Neuronal stem cell (in vitro differentiated cells): ENCODE data around the gene EDEM1.
"Not testable (repeated sequence)": the region's sequence is repeated elsewhere in the genome, so short reads cannot be mapped to it uniquely, and the experiment has no call there.

ENCODE experiments used
- DNase-seq: peaks from one replicate; pipeline ENCODE4 v3.0.0-alpha.2; 2013; ENCODE audit warnings: low spot score
- H2AFZ ChIP-seq: one replicate; pipeline ENCODE4 v1.6.1; 2013; ENCODE audit warnings: mild to moderate bottlenecking, low read length, inconsistent platforms
- H2AK5ac ChIP-seq: 2 replicates; pipeline ENCODE4 v1.6.1; 2013; ENCODE audit warnings: low read depth, mild to moderate bottlenecking, inconsistent platforms, low read length, moderate library complexity, mixed read lengths
- H2BK120ac ChIP-seq: 2 replicates; pipeline ENCODE4 v1.6.1; 2013; ENCODE audit warnings: low read depth, mild to moderate bottlenecking, inconsistent platforms, low read length, moderate library complexity, mixed read lengths
- H2BK12ac ChIP-seq: one replicate; pipeline ENCODE4 v1.6.1; 2013; ENCODE audit warnings: low read length, inconsistent platforms
- H2BK15ac ChIP-seq: 2 replicates; pipeline ENCODE4 v1.6.1; 2013; ENCODE audit warnings: mild to moderate bottlenecking, low read length, inconsistent platforms, mixed read lengths
- H2BK5ac ChIP-seq: one replicate; pipeline ENCODE4 v1.6.1; 2013; ENCODE audit warnings: inconsistent platforms, mild to moderate bottlenecking, low read length, moderate library complexity
- H3K14ac ChIP-seq: one replicate; pipeline ENCODE4 v1.6.1; 2013; ENCODE audit warnings: low read length, inconsistent platforms
- H3K18ac ChIP-seq: 2 replicates; pipeline ENCODE4 v1.6.1; 2013; ENCODE audit warnings: low read length, inconsistent platforms
- H3K23ac ChIP-seq: 2 replicates; pipeline ENCODE4 v1.6.1; 2013; ENCODE audit warnings: low read depth, mild to moderate bottlenecking, mixed read lengths, low read length, inconsistent platforms; ENCODE audit not compliant: poor library complexity
- H3K27ac ChIP-seq: replicated peaks from 3 replicates; pipeline ENCODE4 v1.5.1; 2013; ENCODE audit warnings: low read length, inconsistent platforms
- H3K27me3 ChIP-seq, 3 experiments: 2 replicates each; pipeline ENCODE4 v1.6.1; 2013; ENCODE audit warnings: low read length in 3 of 3, mild to moderate bottlenecking in 2 of 3, inconsistent platforms in 1 of 3, low read depth in 1 of 3, mixed read lengths in 1 of 3, moderate library complexity in 1 of 3; ENCODE audit not compliant: control insufficient read depth in 3 of 3, insufficient read depth in 3 of 3
- H3K36me3 ChIP-seq, 2 donors: replicated peaks in 1 of 2; 2 replicates each; pipeline ENCODE4 v1.6.1; 2013; ENCODE audit warnings: low read length in 2 of 2; ENCODE audit not compliant: control insufficient read depth in 2 of 2, insufficient read depth in 2 of 2
- H3K4ac ChIP-seq: 2 replicates; pipeline ENCODE4 v1.6.1; 2013; ENCODE audit warnings: inconsistent platforms, mild to moderate bottlenecking, low read length, moderate library complexity
- H3K4me1 ChIP-seq, 2 donors: 1 replicate in 1 of 2; 2 replicates in 1 of 2; pipeline ENCODE4 v1.6.1; 2013; ENCODE audit warnings: low read length in 2 of 2, low read depth in 1 of 2; ENCODE audit not compliant: control insufficient read depth in 2 of 2, insufficient read depth in 1 of 2
- H3K4me2 ChIP-seq: one replicate; pipeline ENCODE4 v1.6.1; 2013; ENCODE audit warnings: mild to moderate bottlenecking, low read length, inconsistent platforms; ENCODE audit not compliant: insufficient read depth, poor library complexity, severe bottlenecking
- H3K4me3 ChIP-seq, 2 donors: 2 replicates each; pipeline ENCODE4 v1.5.1; 2013; ENCODE audit warnings: low read length in 2 of 2, mild to moderate bottlenecking in 2 of 2, inconsistent platforms in 1 of 2, moderate library complexity in 1 of 2
- H3K79me1 ChIP-seq: one replicate; pipeline ENCODE4 v1.6.1; 2013; ENCODE audit warnings: low read depth, mild to moderate bottlenecking, inconsistent platforms, low read length, moderate library complexity
- H3K9ac ChIP-seq: one replicate; pipeline ENCODE4 v1.6.1; 2013; ENCODE audit warnings: mild to moderate bottlenecking, low read depth, low read length, inconsistent platforms; ENCODE audit not compliant: poor library complexity
- H3K9me3 ChIP-seq, 2 donors: replicated peaks in 1 of 2; 2 replicates each; pipeline versions ENCODE3 to v1.6.1; 2013; ENCODE audit warnings: low read length in 2 of 2, mild to moderate bottlenecking in 2 of 2, inconsistent platforms in 1 of 2, low read depth in 1 of 2, mixed read lengths in 1 of 2, moderate library complexity in 1 of 2; ENCODE audit not compliant: control insufficient read depth in 2 of 2, insufficient read depth in 1 of 2
- H4K8ac ChIP-seq: one replicate; pipeline ENCODE4 v1.6.1; 2013; ENCODE audit warnings: low read depth, mild to moderate bottlenecking, inconsistent platforms, low read length, moderate library complexity
- H4K91ac ChIP-seq: one replicate; pipeline ENCODE4 v1.6.1; 2013; ENCODE audit warnings: low read length, low read depth, mild to moderate bottlenecking, inconsistent platforms; ENCODE audit not compliant: poor library complexity
- WGBS, 2 donors: extraction: QIAGEN DNeasy Blood & Tissue Kit; methylation state at CpG; one replicate each; pipeline ENCODE4 v1.1.7; 2013; ENCODE audit warnings: missing lambda C conversion rate in 2 of 2, mixed read lengths in 1 of 2; ENCODE audit not compliant: insufficient read length in 2 of 2, insufficient replicate concordance in 1 of 2; ENCODE audit errors: extremely low coverage in 2 of 2; 5-methylcytosine and 5-hydroxymethylcytosine counted together

Gene EDEM1

DNA sequence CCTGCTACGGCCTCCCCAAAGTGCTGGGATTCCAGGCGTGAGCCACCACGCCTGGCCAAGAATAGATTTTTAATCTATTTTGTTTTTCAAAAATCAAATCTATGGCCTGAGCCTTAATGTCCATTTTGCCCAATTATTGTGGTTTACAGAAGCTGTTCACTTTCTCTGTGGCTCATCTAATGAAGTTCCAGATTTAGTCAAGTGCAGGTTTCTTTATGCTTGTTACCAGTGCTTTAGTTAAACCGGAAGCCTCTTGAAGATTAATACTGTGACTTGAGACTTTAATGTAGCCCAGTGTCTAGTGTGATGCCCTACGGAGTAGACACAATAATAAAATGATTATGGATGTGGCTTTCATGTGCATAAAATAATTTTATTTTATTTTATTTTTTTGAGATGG lies 16.5 kb upstream of the EDEM1 start:
- H3K79me1 ChIP-seq: no peaks in the 10 kb centered on the region
- no peaks in the 10 kb centered on the region for H3K4me1 ChIP-seq
- H3K36me3 ChIP-seq: peaks cover 7 to 53% of the 10 kb centered on the region in 2 donors
- no peak overlapping the region for H3K18ac ChIP-seq
- H2BK15ac ChIP-seq: no peak overlapping the region
- no peak overlapping the region for H3K14ac ChIP-seq
- no peak overlapping the region for H2BK5ac ChIP-seq
- H2AFZ ChIP-seq: no peak overlapping the region
- no CpG with 5 or more reads among the region's 5 CpGs for WGBS, 2 donors
- no peak overlapping the region for H2AK5ac ChIP-seq
- no peak overlapping the region for H4K8ac ChIP-seq
- no peak overlapping the region for H3K9ac ChIP-seq
- H3K27ac ChIP-seq: no peak overlapping the region
- DNase-seq: no peak
- H3K23ac ChIP-seq: no peak overlapping the region
- no peak overlapping the region for H2BK12ac ChIP-seq
- no peak overlapping the region for H3K4me3 ChIP-seq
- no peak overlapping the region for H3K4me2 ChIP-seq
- H2BK120ac ChIP-seq: no peak overlapping the region
- H3K9me3 ChIP-seq: no peaks in the 10 kb centered on the region
- no peak overlapping the region for H3K4ac ChIP-seq
- no peak overlapping the region for H4K91ac ChIP-seq
- no peaks in the 10 kb centered on the region for H3K27me3 ChIP-seq

DNA sequence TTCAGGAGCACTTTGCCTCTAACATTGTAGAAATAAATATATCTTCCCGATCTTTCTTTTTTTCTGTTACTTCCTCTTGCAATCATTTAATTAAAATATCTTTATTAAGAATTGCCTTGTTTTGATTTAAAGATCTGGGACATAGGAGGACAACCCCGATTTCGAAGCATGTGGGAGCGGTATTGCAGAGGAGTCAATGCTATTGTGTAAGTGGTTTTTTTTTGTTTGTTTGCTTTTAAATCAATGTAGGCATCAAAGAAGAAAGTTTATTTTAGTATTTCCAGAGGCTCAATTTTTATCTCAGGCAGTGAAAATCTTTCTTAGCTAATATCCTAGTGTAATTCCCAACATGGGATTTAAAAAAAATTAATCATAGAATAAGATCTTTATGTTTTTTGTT lies 15.5 kb upstream of the EDEM1 start:
- Histone ChIP-seq H3K27ac (no peak overlapping the region), H3K4ac (no peak overlapping the region), H3K36me3 (peaks cover 7 to 64% of the 10 kb centered on the region in 2 donors), H3K9ac (no peak overlapping the region), H3K27me3 (no peaks in the 10 kb centered on the region), H3K79me1 (no peaks in the 10 kb centered on the region), H2BK5ac (no peak overlapping the region), H2AK5ac (no peak overlapping the region), H3K14ac (no peak overlapping the region), H3K4me1 (no peaks in the 10 kb centered on the region), H3K18ac (no peak overlapping the region), H3K4me2 (no peak overlapping the region), H2BK15ac (no peak overlapping the region), H3K23ac (no peak overlapping the region), H2BK12ac (no peak overlapping the region), H2BK120ac (no peak overlapping the region), H3K4me3 (no peak overlapping the region), H4K91ac (no peak overlapping the region), H2AFZ (no peak overlapping the region), H4K8ac (no peak overlapping the region), H3K9me3 (no peaks in the 10 kb centered on the region)
- no peak for DNase-seq
- no CpG with 5 or more reads among the region's 4 CpGs for WGBS, 2 donors

DNA sequence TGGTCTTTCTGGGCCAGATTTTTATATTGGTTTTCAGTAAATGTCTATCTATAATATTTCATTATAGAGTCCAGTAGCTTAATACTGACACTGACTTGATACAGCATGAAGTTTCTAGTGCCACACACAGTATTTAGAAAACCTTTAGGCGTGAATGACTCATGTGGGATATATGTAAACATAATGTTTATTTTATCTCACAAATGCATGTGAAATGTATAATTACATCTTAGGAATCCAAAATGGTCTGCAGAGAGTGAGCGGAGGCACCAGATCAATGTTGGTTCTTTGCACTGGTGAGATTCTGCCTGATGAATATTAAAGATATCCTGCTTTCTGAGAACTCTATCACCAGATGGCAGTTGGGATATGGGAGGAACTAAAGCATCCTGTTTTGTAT lies 8.5 kb upstream of the EDEM1 start:
- WGBS, 2 donors: no CpG with 5 or more reads among the region's 2 CpGs
- not testable (repeated sequence) for H3K9me3 ChIP-seq

DNA sequence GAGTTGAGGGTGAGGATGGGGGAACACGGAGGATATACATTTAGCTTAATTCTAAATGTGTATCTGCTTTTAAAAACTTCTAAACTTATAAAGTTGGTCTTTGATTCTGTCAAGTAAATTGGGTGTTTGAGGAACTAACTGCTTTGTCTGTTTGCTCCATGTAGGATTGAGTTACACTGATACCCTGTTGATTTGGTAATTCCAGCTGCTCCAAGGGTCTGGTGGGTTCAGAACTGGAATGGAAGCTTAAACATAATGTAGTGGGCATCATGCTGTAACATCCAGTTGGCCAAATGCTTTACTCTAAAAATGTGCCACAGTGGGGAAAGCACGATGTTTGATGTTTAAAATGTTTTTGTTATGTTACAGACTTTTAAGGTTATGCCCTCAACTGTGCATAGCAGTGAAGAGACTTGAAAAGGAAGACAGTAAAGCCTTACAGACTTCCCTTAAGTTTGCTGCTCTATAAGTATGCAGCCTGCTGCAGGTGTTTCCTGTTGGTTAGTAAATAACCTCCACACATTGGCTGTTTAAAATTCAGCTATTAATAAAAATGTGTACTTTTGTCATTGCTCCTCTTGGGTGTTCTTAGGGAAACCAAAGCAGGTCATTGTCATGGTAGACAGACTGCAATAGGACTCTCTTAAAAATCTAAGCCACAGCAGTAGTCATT lies 5.9 kb upstream of the EDEM1 start:
- Histone ChIP-seq H3K23ac (no peak overlapping the region), H3K36me3 (peaks cover 2 to 55% of the 10 kb centered on the region in 2 donors), H3K9me3 (no peaks in the 10 kb centered on the region), H4K91ac (no peak overlapping the region), H3K4ac (no peak overlapping the region), H2BK5ac (no peak overlapping the region), H2AFZ (no peak overlapping the region), H3K27me3 (no peaks in the 10 kb centered on the region), H3K27ac (no peak overlapping the region), H3K18ac (no peak overlapping the region), H2BK12ac (no peak overlapping the region), H3K9ac (no peak overlapping the region), H2BK15ac (no peak overlapping the region), H3K79me1 (no peaks in the 10 kb centered on the region), H2AK5ac (no peak overlapping the region), H3K4me3 (no peak overlapping the region), H3K4me2 (no peak overlapping the region), H4K8ac (no peak overlapping the region), H2BK120ac (no peak overlapping the region), H3K4me1 (peaks cover 0 to 3% of the 10 kb centered on the region in 2 donors), H3K14ac (no peak overlapping the region)
- DNase-seq: no peak
- no CpG with 5 or more reads among the region's 2 CpGs for WGBS, 2 donors

More for the DNA sequence above, 8.5 kb upstream of the EDEM1 start:
- not testable (repeated sequence) for H4K91ac ChIP-seq, H3K14ac ChIP-seq, DNase-seq, H3K4me1 ChIP-seq, H2BK5ac ChIP-seq, H3K79me1 ChIP-seq, H2AK5ac ChIP-seq, H2AFZ ChIP-seq, H3K4me3 ChIP-seq, H2BK120ac ChIP-seq, H3K27ac ChIP-seq, H2BK12ac ChIP-seq, H3K9ac ChIP-seq, H3K4ac ChIP-seq, H3K18ac ChIP-seq, H3K27me3 ChIP-seq, H3K4me2 ChIP-seq, H4K8ac ChIP-seq, H3K23ac ChIP-seq, H2BK15ac ChIP-seq
- H3K36me3 ChIP-seq: peaks cover 4 to 79% of the 10 kb centered on the region in 2 donors
